ENCODE data around the gene HAND1.

GRCh38 chr5:154437281-154437965 is 40.6 kb downstream of the HAND1 start:
- TF ChIP-seq CTCF (IDR thresholded peaks at IDR 0.05) = no peak
- TF ChIP-seq POLR2A (IDR thresholded peaks at IDR 0.05) = no peak

All from testis (tissue), 2 donors.